Sigmoid colon (tissue), 4 donors: ENCODE measurements around the gene GNLY.

Experiments used
- CTCF ChIP-seq, 4 experiments: fragments of 450-650 bp in 3 of 4; fragments of 200-600 bp in 1 of 4; IDR thresholded peaks; one replicate each; pipeline ENCODE4 v1.5.1; 2016 to 2019; ENCODE audit warnings: antibody characterized with exemption in 4 of 4, mild to moderate bottlenecking in 3 of 4, moderate library complexity in 2 of 4
- EP300 ChIP-seq, 4 donors: sonication (generic); formaldehyde crosslinking; IDR thresholded peaks; one replicate each; pipeline ENCODE4 v1.6.1; 2017; ENCODE audit warnings: antibody characterized with exemption in 4 of 4
- POLR2AphosphoS5 ChIP-seq, 4 donors: sonication (generic); formaldehyde crosslinking; IDR thresholded peaks; one replicate each; pipeline ENCODE4 v1.6.1; 2017; ENCODE audit warnings: antibody characterized with exemption in 4 of 4

- TF ChIP-seq POLR2AphosphoS5 (IDR thresholded peaks at IDR 0.05) (no peak), CTCF (IDR thresholded peaks at IDR 0.05) (no peak), EP300 (IDR thresholded peaks at IDR 0.05) (no peak)
These were observed 28.8 kb upstream of the GNLY start for GRCh38 chr2:85665264-85665937.
